Activated naive CD4-positive, alpha-beta T cell treated with anti-CD3 and anti-CD28 coated beads, Interleukin-2, amount 10 ng/mL, durations not matched to agents 5 hours and 36 hours (primary cell): ENCODE data around the gene CAPN9. TPM values are rescaled to one million over a fixed set of nuclear protein-coding genes. Genes with fewer than 3 reads are reported as not detected.

Experiments
- total RNA-seq, 2 experiments: library from RNA; stranded (reverse); gene quantifications; one replicate each; pipeline ENCODE4 v1.2.3, GENCODE V29; 2021

Gene CAPN9
- total RNA-seq, result not detected

GRCh38 chr1:230747127-230747730, at the start of gene CAPN9:
Gene CAPN9 (plus strand): TSS chr1:230747388. CDS start chr1:230747497, 109 bp downstream.

GRCh38 chr1:230713915-230714764, 33.0 kb upstream of the CAPN9 start, which contains the start of gene AGT:
Gene AGT (minus strand): TSS chr1:230714122. CDS start chr1:230710823, 3,299 bp downstream.

Other genes starting within 250 kb of the CAPN9 start
- gene COG2, start 104.9 kb upstream of the CAPN9 start, total RNA-seq, result 10 to 100 TPM; 25.8 to 29.4 TPM
- not detected for gene AGT, start 33.3 kb upstream of the CAPN9 start, total RNA-seq
- 1 to 10 TPM; 1.7 to 1.8 TPM for gene C1orf198, start 121.1 kb downstream of the CAPN9 start, total RNA-seq
- 10 to 100 TPM; 45.5 to 47.0 TPM for gene TTC13, start 231.5 kb downstream of the CAPN9 start, total RNA-seq
- 10 to 100 TPM; 12.5 to 13.1 TPM for gene ARV1, start 231.7 kb downstream of the CAPN9 start, total RNA-seq